Measurements from ENCODE around the gene FLYWCH2. TPM values are rescaled to one million over a fixed set of nuclear protein-coding genes. Genes with fewer than 3 reads are reported as not detected.

FLYWCH2 gene
- total RNA-seq, 1 experiment from 2014 or later: 16.5 TPM

GRCh38 chr16:2841606-2842339 is 41.2 kb upstream of the FLYWCH2 start:
- Histone ChIP-seq H4K91ac (ENCODE audit: insufficient read length, low read depth, low read length) (no peak overlapping the region), H3K56ac (ENCODE audit: insufficient read length, low read depth, low read length) (no peak overlapping the region), H3K27me3 (ENCODE audit: insufficient read depth, low read length) (no peaks in the 10 kb centered on the region; the same call in 1 of the 2 replicates), H3K4me2 (ENCODE audit: insufficient read depth, insufficient read length, low read length) (no peak overlapping the region), H2AK5ac (ENCODE audit: insufficient read length, low read length) (no peak overlapping the region), H3K4ac (ENCODE audit: low read depth, low read length) (no peak overlapping the region), H3T11ph (ENCODE audit: low read length) (no peak overlapping the region), H3K79me1 (ENCODE audit: insufficient read depth, low read depth, low read length, poor library complexity, severe bottlenecking) (no peaks in the 10 kb centered on the region), H3K27ac (ENCODE audit: insufficient read length, low read depth, low read length) (no peak overlapping the region), H3K14ac (ENCODE audit: insufficient read depth, low read length) (no peak overlapping the region), H2BK12ac (ENCODE audit: insufficient read length, low read depth, low read length) (no peak overlapping the region), H3K23ac (ENCODE audit: insufficient read length, low read depth, low read length) (no peak overlapping the region), H3K18ac (ENCODE audit: insufficient read length, low read depth, low read length) (no peak overlapping the region), H2BK15ac (ENCODE audit: low read depth, low read length) (no peak overlapping the region), H4K20me1 (ENCODE audit: control insufficient read depth, insufficient read depth, insufficient read length) (no peaks in the 10 kb centered on the region), H3K4me1 (ENCODE audit: insufficient read depth, low read length) (0 out of 2 replicates have a peak, but pooled peaks cover 3% of the 10 kb centered on the region), H4K5ac (ENCODE audit: insufficient read length, low read depth, low read length) (no peak overlapping the region), H2BK120ac (ENCODE audit: low read depth, low read length, poor library complexity, severe bottlenecking) (no peak overlapping the region), H2AFZ (ENCODE audit: low read length) (no peak overlapping the region), H3K9me3 (ENCODE audit: control insufficient read depth, low read depth, low read length) (no peaks in the 10 kb centered on the region), H3K23me2 (ENCODE audit: insufficient read length, low read depth, low read length, poor library complexity, severe bottlenecking) (no peaks in the 10 kb centered on the region), H2BK5ac (ENCODE audit: insufficient read length, low read length) (no peak overlapping the region), H2BK20ac (ENCODE audit: low read depth, low read length, poor library complexity, severe bottlenecking) (no peak overlapping the region), H4K8ac (replicated peaks; ENCODE audit: insufficient read length, low read depth, low read length) (no peak overlapping the region), H3K9ac (ENCODE audit: extremely low read depth, insufficient read length, low read length) (no peak overlapping the region), H3K79me2 (ENCODE audit: insufficient read depth, low read length) (no peaks in the 10 kb centered on the region)
- no peaks in the 10 kb centered on the region for H3K36me3 Mint-ChIP-seq (ENCODE audit: insufficient read depth in 1 of 3, low read depth in 3 of 3)
- no CpG with 5 or more reads among the region's 18 CpGs for WGBS (ENCODE audit: extremely low coverage, insufficient read length, low lambda C conversion rate)
- H3K4me3 Mint-ChIP-seq: no peak overlapping the region
- DNase-seq: no peak
- peaks cover 13% of the 10 kb centered on the region for H3K27me3 Mint-ChIP-seq (ENCODE audit: low read depth)
- H3K9me3 Mint-ChIP-seq: peaks cover 3% of the 10 kb centered on the region in 2 experiments; a peak in 4 of 5 replicates
- peaks cover 7 to 14% of the 10 kb centered on the region in 2 experiments for H3K4me1 Mint-ChIP-seq
- TF ChIP-seq CTCF (conservative IDR thresholded peaks at IDR 0.05): no peak
- H3K27ac Mint-ChIP-seq: no peak overlapping the region

All from H9 (cell line).